PFSK-1 (cell line): Measurements from ENCODE around the gene DGKI.

Source experiments
- FOXP2 ChIP-seq: optimal IDR thresholded peaks from 2 replicates; pipeline ENCODE3; 2011; ENCODE audit warnings: borderline replicate concordance, control low read depth, inconsistent platforms; ENCODE audit not compliant: insufficient read depth; ENCODE audit errors: extremely low read length, extremely low read depth
- POLR2AphosphoS5 ChIP-seq: IDR thresholded peaks from 2 replicates; pipeline ENCODE4 v1.6.1; 2012; ENCODE audit warnings: low read depth, mild to moderate bottlenecking, control low read depth, low read length, moderate library complexity
- REST ChIP-seq, 2 experiments: IDR thresholded peaks; 2 replicates each; pipeline versions ENCODE4 v1.6.1 to v1.8.0; 2011 to 2012; ENCODE audit warnings: low read depth in 2 of 2, low read length in 2 of 2, control low read depth in 1 of 2, inconsistent platforms in 1 of 2, mild to moderate bottlenecking in 1 of 2, moderate library complexity in 1 of 2; ENCODE audit not compliant: insufficient read depth in 1 of 2
- SIN3A ChIP-seq: IDR thresholded peaks from 2 replicates; pipeline ENCODE4 v1.6.1; 2012; ENCODE audit warnings: mild to moderate bottlenecking, low read length, moderate library complexity, borderline replicate concordance; ENCODE audit not compliant: insufficient read depth
- TAF1 ChIP-seq: IDR thresholded peaks from 2 replicates; pipeline ENCODE4 v1.6.1; 2012; ENCODE audit warnings: low read length, control low read depth, borderline replicate concordance; ENCODE audit not compliant: insufficient read depth

The DGKI gene

GRCh38 chr7:137590756-137591305, 255.9 kb downstream of the DGKI start:
- no peak for TF ChIP-seq TAF1

- TF ChIP-seq TAF1 (no peak), POLR2AphosphoS5 (no peak), SIN3A (no peak), REST (IDR thresholded peaks at IDR 0.05; ENCODE audit: insufficient read depth in 1 of 2, low read depth in 2 of 2, low read length in 2 of 2) (no peak), FOXP2 (no peak)
Observed at GRCh38 chr7:137590071-137590755, 256.6 kb downstream of the DGKI start.

- TF ChIP-seq FOXP2 (no peak), REST (IDR thresholded peaks at IDR 0.05; ENCODE audit: insufficient read depth in 1 of 2, low read depth in 2 of 2, low read length in 2 of 2) (no peak), SIN3A (no peak), TAF1 (no peak), POLR2AphosphoS5 (no peak)
Observed at GRCh38 chr7:137587326-137587725, 259.4 kb downstream of the DGKI start.

GRCh38 chr7:137585591-137585990, 261.2 kb downstream of the DGKI start:
- TF ChIP-seq TAF1 (no peak), SIN3A (no peak), FOXP2 (no peak), REST (IDR thresholded peaks at IDR 0.05; ENCODE audit: insufficient read depth in 1 of 2, low read depth in 2 of 2, low read length in 2 of 2) (no peak), POLR2AphosphoS5 (no peak)

GRCh38 chr7:137583172-137583571, 263.6 kb downstream of the DGKI start:
- TF ChIP-seq REST (IDR thresholded peaks at IDR 0.05; ENCODE audit: insufficient read depth in 1 of 2, low read depth in 2 of 2, low read length in 2 of 2) = no peak
